ENCODE results near the gene LY86.
"Not testable (repeated sequence)": the region's sequence is repeated elsewhere in the genome, so short reads cannot be mapped to it uniquely, and the experiment has no call there.

Gene LY86

GRCh38 chr6:6595952-6596351 lies 7.4 kb downstream of the LY86 start:
- no peak for DNase-seq (ENCODE audit: low read depth in 4 of 4, low spot score in 1 of 4)

- DNase-seq (ENCODE audit: low read depth in 4 of 4, low spot score in 1 of 4): no peak
These were observed 8.2 kb downstream of the LY86 start for GRCh38 chr6:6596529-6597328.

- DNase-seq (ENCODE audit: low read depth in 4 of 4, low spot score in 1 of 4): no peak
These were observed 9.2 kb downstream of the LY86 start for GRCh38 chr6:6597682-6598081.

GRCh38 chr6:6599468-6599873 lies 11.0 kb downstream of the LY86 start:
- no peak for DNase-seq (ENCODE audit: low read depth in 4 of 4, low spot score in 1 of 4)

GRCh38 chr6:6600875-6601274 lies 12.4 kb downstream of the LY86 start:
- DNase-seq (ENCODE audit: low read depth in 4 of 4, low spot score in 1 of 4): no peak

- DNase-seq (ENCODE audit: low read depth in 4 of 4, low spot score in 1 of 4): no peak
These were observed 13.7 kb downstream of the LY86 start for GRCh38 chr6:6602262-6602661.

GRCh38 chr6:6603317-6603716 lies 14.8 kb downstream of the LY86 start:
- no peak for DNase-seq (ENCODE audit: low read depth in 4 of 4, low spot score in 1 of 4)

GRCh38 chr6:6604015-6604414 lies 15.5 kb downstream of the LY86 start:
- no peak for DNase-seq (ENCODE audit: low read depth in 4 of 4, low spot score in 1 of 4)

- no peak for DNase-seq (ENCODE audit: low read depth in 4 of 4, low spot score in 1 of 4)
These were observed 16.0 kb downstream of the LY86 start for GRCh38 chr6:6604566-6604965.

GRCh38 chr6:6605873-6606272 lies 17.4 kb downstream of the LY86 start:
- DNase-seq (ENCODE audit: low read depth in 4 of 4, low spot score in 1 of 4): no peak

- not testable (repeated sequence) for DNase-seq (ENCODE audit: low read depth in 4 of 4, low spot score in 1 of 4)
These were observed 18.0 kb downstream of the LY86 start for GRCh38 chr6:6606391-6607030.

- DNase-seq (ENCODE audit: low read depth in 4 of 4, low spot score in 1 of 4): no peak
These were observed 20.9 kb downstream of the LY86 start for GRCh38 chr6:6609450-6609849.

- DNase-seq (ENCODE audit: low read depth in 4 of 4, low spot score in 1 of 4): no peak
These were observed 21.6 kb downstream of the LY86 start for GRCh38 chr6:6610031-6610591.

- DNase-seq (ENCODE audit: low read depth in 4 of 4, low spot score in 1 of 4): no peak
These were observed 23.0 kb downstream of the LY86 start for GRCh38 chr6:6611486-6611885.

- no peak for DNase-seq (ENCODE audit: low read depth in 4 of 4, low spot score in 1 of 4)
These were observed 23.8 kb downstream of the LY86 start for GRCh38 chr6:6612308-6612707.

GRCh38 chr6:6613103-6613718 lies 24.7 kb downstream of the LY86 start:
- DNase-seq (ENCODE audit: low read depth in 4 of 4, low spot score in 1 of 4): not testable (repeated sequence)

GRCh38 chr6:6614096-6614982 lies 25.8 kb downstream of the LY86 start:
- no peak for DNase-seq (ENCODE audit: low read depth in 4 of 4, low spot score in 1 of 4)

- DNase-seq (ENCODE audit: low read depth in 4 of 4, low spot score in 1 of 4): no peak
These were observed 26.4 kb downstream of the LY86 start for GRCh38 chr6:6614983-6615349.

GRCh38 chr6:6616656-6617055 lies 28.1 kb downstream of the LY86 start:
- no peak for DNase-seq (ENCODE audit: low read depth in 4 of 4, low spot score in 1 of 4)

GRCh38 chr6:6619021-6619794 lies 30.7 kb downstream of the LY86 start:
- DNase-seq (ENCODE audit: low read depth in 4 of 4, low spot score in 1 of 4): no peak

Measured in stimulated activated CD4-positive, alpha-beta T cell treated with anti-CD3 and anti-CD28 coated beads, Interleukin-1b, Interleukin-23, amount 100 ng/mL, for 24 hours (primary cell).